Ishikawa (cell line): ENCODE results near the gene PNPLA7.

ENCODE experiments used
- CEBPB ChIP-seq: IDR thresholded peaks from 2 replicates; pipeline ENCODE4 v1.6.1; 2012
- CREB1 ChIP-seq: IDR thresholded peaks from 2 replicates; pipeline ENCODE4 v1.6.1; 2012; ENCODE audit warnings: low read depth
- EGR1 ChIP-seq: IDR thresholded peaks from 2 replicates; pipeline ENCODE4 v1.6.1; 2012
- EP300 ChIP-seq: IDR thresholded peaks from 2 replicates; pipeline ENCODE4 v1.6.1; 2012; ENCODE audit warnings: borderline replicate concordance
- FOXM1 ChIP-seq: IDR thresholded peaks from 2 replicates; pipeline ENCODE4 v1.6.1; 2012; ENCODE audit warnings: low read depth, borderline replicate concordance
- MAX ChIP-seq: IDR thresholded peaks from 2 replicates; pipeline ENCODE4 v1.6.1; 2012
- NFIC ChIP-seq: IDR thresholded peaks from 2 replicates; pipeline ENCODE4 v1.6.1; 2012
- RAD21 ChIP-seq: IDR thresholded peaks from 2 replicates; pipeline ENCODE4 v1.6.1; 2012; ENCODE audit warnings: low read depth
- REST ChIP-seq: IDR thresholded peaks from 2 replicates; pipeline ENCODE4 v1.6.1; 2012; ENCODE audit warnings: low read depth, mild to moderate bottlenecking
- TAF1 ChIP-seq: IDR thresholded peaks from 2 replicates; pipeline ENCODE4 v1.6.1; 2012; ENCODE audit warnings: low read depth, mild to moderate bottlenecking
- TCF12 ChIP-seq: IDR thresholded peaks from 2 replicates; pipeline ENCODE4 v1.6.1; 2012; ENCODE audit warnings: low read depth
- TEAD4 ChIP-seq: IDR thresholded peaks from 2 replicates; pipeline ENCODE4 v1.6.1; 2012
- USF1 ChIP-seq: IDR thresholded peaks from 2 replicates; pipeline ENCODE4 v1.6.1; 2012
- YY1 ChIP-seq: IDR thresholded peaks from 2 replicates; pipeline ENCODE4 v1.6.1; 2012; ENCODE audit warnings: low read depth
- ZBTB7A ChIP-seq: IDR thresholded peaks from 2 replicates; pipeline ENCODE4 v1.6.1; 2012; ENCODE audit warnings: low read depth

The PNPLA7 gene

GRCh38 chr9:137427454-137428310, 122.5 kb downstream of the PNPLA7 start:
- TF ChIP-seq USF1: no peak
- TF ChIP-seq CEBPB: no peak
- no peak for TF ChIP-seq YY1
- no peak for TF ChIP-seq NFIC
- no peak for TF ChIP-seq FOXM1

GRCh38 chr9:137426018-137426681, 124.1 kb downstream of the PNPLA7 start:
- TF ChIP-seq NFIC: no peak
- no peak for TF ChIP-seq CREB1
- TF ChIP-seq USF1: no peak
- TF ChIP-seq CEBPB: no peak
- TF ChIP-seq REST: no peak
- no peak for TF ChIP-seq RAD21
- TF ChIP-seq ZBTB7A: no peak
- no peak for TF ChIP-seq EP300
- no peak for TF ChIP-seq TAF1
- TF ChIP-seq FOXM1: no peak
- TF ChIP-seq EGR1: no peak
- no peak for TF ChIP-seq TEAD4

- TF ChIP-seq EP300 (no peak), ZBTB7A (peak; percentile 65; the same call in 1 of the 2 replicates), YY1 (no peak)
Observed at GRCh38 chr9:137423514-137424291, 126.5 kb downstream of the PNPLA7 start.

GRCh38 chr9:137422604-137423513, 127.3 kb downstream of the PNPLA7 start, which contains the start of the genes EXD3 and NOXA1:
Gene EXD3 (minus strand): TSS chr9:137423162. CDS start chr9:137395357, 27,805 bp downstream.
Gene NOXA1 (plus strand): TSS chr9:137423393. CDS start chr9:137423530, 137 bp downstream.
- no peak; the same call in 1 of the 2 replicates for TF ChIP-seq FOXM1
- TF ChIP-seq RAD21: peak; percentile 26; the same call in 1 of the 2 replicates
- no peak for TF ChIP-seq CEBPB
- peak; percentile 57 for TF ChIP-seq NFIC
- TF ChIP-seq ZBTB7A: peak; percentile 57; the same call in 1 of the 2 replicates
- peak; percentile 27 for TF ChIP-seq EGR1
- TF ChIP-seq CREB1: no peak
- no peak for TF ChIP-seq REST
- TF ChIP-seq TEAD4: no peak
- TF ChIP-seq EP300: peak; percentile 44; the same call in 1 of the 2 replicates
- TF ChIP-seq TCF12: peak; percentile 59; the same call in 1 of the 2 replicates
- peak; percentile 75 for TF ChIP-seq YY1
- TF ChIP-seq TAF1: peak; percentile 94
- TF ChIP-seq USF1: peak; percentile 47
- TF ChIP-seq MAX: peak; percentile 37; the same call in 1 of the 2 replicates
